ENCODE measurements around the gene PATE2.

Gene PATE2

DNA sequence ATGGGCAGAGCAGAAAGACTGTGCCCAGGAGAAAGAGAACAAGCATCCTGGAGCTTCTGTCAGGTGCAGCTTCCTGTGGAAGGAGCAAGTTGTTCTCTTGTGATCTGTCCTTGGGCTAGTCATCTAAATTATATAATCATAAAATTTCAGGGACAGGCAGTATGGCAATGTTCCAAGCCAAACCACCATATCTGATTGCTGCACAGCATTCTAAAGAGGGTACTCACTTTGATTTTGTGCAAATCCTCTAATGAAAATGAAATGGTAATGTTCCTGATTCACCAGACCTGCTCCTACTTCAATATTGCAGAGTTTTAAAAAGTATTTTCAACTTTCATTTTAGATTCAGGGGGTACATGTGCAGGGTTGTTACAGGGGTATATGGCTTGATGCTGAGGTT lies at the start of gene PATE2:
Gene PATE2, minus strand, starts transcription at position 101 of the 400 bp plus-strand sequence. Its CDS starts 55 bp downstream, at position 46.
- no peak for DNase-seq (ENCODE audit: low read depth)

- DNase-seq (ENCODE audit: low read depth), result no peak
Measured at GRCh38 chr11:125807909-125808308, 29.3 kb upstream of the PATE2 start.

GRCh38 chr11:125802387-125802786 lies 23.8 kb upstream of the PATE2 start:
- DNase-seq (ENCODE audit: low read depth), result no peak

GRCh38 chr11:125799808-125800207 lies 21.2 kb upstream of the PATE2 start:
- no peak for DNase-seq (ENCODE audit: low read depth)

DNA sequence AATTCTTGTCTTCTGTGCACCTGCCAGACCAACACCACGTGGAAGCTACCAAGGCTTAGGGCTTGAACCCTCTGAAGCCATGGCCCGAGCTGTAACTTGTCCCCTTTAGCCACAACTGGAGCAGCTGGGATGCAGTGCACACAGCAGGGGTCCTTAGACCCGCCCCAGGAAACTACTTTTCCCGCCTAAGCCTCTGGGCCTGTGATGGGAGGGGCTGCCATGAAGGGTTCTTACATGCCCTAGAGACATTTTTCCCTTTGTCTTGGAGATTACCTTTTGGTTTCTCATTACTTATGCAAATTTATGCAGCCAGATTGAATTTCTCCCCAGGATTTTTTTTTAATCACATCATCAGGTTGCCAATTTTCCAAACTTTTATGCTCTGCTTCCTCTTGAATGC lies 19.0 kb upstream of the PATE2 start:
- no peak for DNase-seq (ENCODE audit: low read depth)

DNA sequence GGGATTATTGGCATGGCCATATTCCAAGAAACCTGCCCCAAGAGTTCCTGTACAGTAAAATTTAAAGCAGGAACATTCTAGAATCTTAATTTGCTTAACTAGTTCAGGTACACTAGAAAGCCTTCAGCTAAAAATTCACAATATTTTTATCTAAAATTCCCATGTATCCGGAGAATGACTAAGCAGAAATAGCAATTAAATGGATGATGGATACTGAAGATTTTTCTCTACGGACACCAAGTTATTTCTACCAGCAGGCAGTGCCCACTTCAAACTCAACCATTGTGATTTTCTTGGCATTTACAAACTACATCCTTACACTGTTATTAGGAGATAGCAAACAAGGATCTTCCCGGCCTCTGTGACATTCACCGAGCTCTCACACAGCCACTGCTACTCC lies 12.2 kb upstream of the PATE2 start:
- no peak for DNase-seq (ENCODE audit: low read depth)

GRCh38 chr11:125787827-125788226 lies 9.2 kb upstream of the PATE2 start, which contains the start of gene PATE3:
Gene PATE3, plus strand, starts transcription at chr11:125788127. Its CDS starts 25 bp downstream, at chr11:125788152.
- DNase-seq (ENCODE audit: low read depth), result no peak

GRCh38 chr11:125784678-125785077 lies 6.0 kb upstream of the PATE2 start:
- DNase-seq (ENCODE audit: low read depth), result no peak

GRCh38 chr11:125777309-125777708 lies 1.3 kb downstream of the PATE2 start:
- DNase-seq (ENCODE audit: low read depth), result no peak

DNA sequence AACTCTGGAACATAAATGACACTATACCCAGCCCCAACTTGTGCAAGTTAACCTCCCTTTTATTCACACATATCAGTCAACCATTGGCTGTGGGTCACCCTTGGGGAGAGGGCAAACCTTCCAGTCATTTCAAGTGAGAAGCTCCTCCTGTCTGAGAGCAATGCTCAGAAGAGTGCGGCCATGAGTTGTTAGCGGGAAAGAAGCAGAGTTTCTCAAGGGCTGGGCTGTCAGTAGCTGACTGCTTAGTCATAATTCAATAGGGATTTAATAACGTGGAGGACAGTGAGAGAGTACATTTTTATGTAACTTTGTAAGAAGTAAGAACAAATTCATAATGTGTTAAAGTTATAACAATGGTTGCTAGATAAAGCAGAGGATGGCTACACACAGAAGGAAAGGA lies 5.1 kb downstream of the PATE2 start:
- DNase-seq (ENCODE audit: low read depth), result peak; percentile 9

DNA sequence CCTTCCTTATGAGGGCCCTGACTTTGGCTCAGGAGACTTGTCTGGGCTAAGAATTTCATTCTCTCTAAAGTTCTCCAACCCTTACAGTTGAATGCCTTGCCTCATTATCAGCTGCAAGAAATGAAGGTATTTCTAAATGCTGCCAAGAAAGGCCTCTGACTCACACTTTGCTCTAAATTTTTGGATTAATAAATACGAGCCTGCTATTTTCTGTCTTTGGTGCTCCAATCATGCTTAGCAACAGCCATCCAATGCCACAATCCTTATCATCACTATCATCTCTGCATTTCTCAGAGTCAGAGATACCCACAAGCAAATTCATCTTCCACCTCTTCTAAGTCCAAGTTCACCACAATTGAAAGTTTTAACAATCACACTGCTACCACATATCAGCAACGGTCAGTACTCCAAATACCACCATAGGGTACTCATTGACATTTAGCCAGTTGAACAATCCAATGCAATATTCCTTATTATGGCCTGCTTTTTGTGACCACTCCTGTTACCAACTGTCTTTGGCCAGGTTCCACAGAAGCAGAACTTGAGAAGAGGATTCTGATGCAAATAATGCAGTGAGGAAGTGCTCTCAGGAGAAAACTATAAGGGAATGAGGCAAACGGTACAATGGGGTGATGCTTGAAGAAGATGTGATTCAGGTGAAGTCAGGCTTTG lies 5.7 kb downstream of the PATE2 start:
- DNase-seq (ENCODE audit: low read depth), result peak; percentile 34

- no peak for DNase-seq (ENCODE audit: low read depth)
Measured at GRCh38 chr11:125770583-125770982, 8.0 kb downstream of the PATE2 start.

- no peak for DNase-seq (ENCODE audit: low read depth)
Measured at GRCh38 chr11:125768336-125769046, 10.1 kb downstream of the PATE2 start.

GRCh38 chr11:125766251-125766650 lies 12.4 kb downstream of the PATE2 start:
- no peak for DNase-seq (ENCODE audit: low read depth)

DNA sequence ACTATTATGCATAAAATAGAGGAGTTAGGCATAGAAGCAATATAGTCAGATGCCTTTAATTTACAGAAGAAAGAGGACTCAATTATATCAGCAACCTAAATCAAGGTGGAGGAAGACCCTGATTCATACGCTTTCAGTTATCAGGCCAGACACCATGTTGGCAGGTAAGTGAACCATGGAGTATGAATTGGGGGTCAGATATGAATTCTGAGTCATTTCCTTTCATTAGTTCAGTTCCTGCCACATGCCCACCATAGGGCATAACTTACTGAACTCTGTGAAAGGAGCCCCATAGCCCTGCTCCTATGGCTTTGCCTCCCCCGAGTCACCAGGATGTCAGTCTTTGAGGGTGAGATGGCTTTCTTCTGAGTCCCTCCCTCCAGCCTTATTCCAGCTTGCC lies 15.1 kb downstream of the PATE2 start:
- DNase-seq (ENCODE audit: low read depth), result no peak

DNA sequence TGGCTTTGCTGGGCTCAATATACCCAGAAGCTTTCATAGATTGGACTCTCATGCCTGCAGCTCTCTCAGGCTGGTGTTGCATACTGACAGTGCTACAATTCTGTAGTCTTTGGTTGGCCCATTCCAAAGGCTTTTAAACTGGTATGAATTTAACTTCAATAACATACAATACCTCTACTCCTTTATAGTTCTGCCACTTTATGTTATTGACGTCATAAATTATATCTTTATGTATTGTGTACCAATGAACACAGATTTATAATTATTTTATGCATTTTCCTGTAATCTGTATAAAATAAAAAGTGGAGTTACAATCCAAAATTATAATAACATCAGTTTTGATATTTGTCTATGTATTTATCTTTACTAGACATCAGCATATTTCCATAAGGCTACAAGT lies 16.2 kb downstream of the PATE2 start:
- DNase-seq (ENCODE audit: low read depth), result no peak

- no peak for DNase-seq (ENCODE audit: low read depth)
Measured at GRCh38 chr11:125756050-125756449, 22.6 kb downstream of the PATE2 start.

DNA sequence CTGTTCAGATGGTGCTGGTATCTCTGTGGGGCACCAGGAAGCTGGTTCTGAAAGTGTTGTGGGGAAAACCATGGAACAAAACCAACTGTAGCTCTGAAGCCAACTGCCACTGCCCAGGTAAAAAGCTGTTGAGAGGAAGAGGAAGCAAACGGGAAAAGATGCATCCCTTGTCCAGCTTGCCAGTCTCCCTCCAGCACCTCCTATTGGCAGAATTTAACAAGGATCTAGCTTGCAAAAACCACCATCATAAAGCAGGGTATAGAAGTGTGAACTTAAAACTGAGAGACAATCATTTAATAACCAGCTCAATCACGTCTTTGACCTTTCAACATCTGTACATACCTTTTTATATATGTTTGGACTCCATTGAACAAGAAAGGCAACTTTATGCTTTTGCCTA lies 28.0 kb downstream of the PATE2 start:
- DNase-seq (ENCODE audit: low read depth), result no peak

- DNase-seq (ENCODE audit: low read depth), result no peak
Measured at GRCh38 chr11:125745979-125746378, 32.6 kb downstream of the PATE2 start, which contains the start of gene PATE1. Gene PATE1, plus strand, starts transcription at chr11:125746279. Its CDS starts 26 bp downstream, at chr11:125746305.

DNA sequence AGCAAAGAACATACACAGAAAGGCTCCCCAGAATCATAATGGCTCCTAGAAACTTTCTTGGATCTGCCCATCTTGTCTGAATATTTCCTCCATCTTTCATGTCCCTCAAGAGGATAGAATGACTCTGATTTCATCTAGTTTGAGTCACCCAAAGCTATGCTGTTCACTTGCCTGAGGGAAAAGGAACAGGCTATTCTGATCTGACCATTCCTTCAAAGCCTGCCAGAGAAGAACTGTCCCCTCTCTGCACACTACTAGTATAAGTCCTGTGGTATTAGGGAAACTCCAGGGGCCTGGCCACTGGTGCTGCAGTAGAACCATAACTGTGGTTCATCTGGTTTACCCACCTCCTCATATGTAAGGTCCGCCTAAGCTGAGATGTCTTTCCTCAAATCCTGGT lies 34.9 kb downstream of the PATE2 start:
- DNase-seq (ENCODE audit: low read depth), result no peak

DNA sequence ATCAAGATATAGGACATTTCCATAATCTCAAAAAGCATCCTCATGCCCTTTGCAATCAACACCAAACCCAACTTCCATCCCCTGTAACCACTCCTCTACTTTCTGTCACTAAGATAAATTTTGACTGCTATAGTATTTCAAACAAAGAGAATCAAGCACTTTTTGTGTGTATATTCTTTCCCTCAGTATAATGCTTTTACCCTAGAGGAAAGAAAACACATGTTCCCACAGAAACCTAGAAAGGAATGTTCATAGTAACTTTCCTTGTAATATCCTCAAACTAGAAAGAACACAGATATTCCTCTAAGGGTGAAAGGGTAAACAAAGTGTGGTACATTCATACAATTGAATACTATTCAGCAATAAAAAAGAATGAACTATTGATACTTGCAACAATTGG lies 38.0 kb downstream of the PATE2 start:
- no peak for DNase-seq (ENCODE audit: low read depth)

- DNase-seq (ENCODE audit: low read depth), result no peak
Measured at GRCh38 chr11:125728969-125729368, 49.7 kb downstream of the PATE2 start.
